ENCODE measurements around the gene NTMT1. TPM values are rescaled to one million over a fixed set of nuclear protein-coding genes. Genes with fewer than 3 reads are reported as not detected.

The NTMT1 gene
- total RNA-seq, 1 donor from 2014 or later: 18.8 TPM

DNA sequence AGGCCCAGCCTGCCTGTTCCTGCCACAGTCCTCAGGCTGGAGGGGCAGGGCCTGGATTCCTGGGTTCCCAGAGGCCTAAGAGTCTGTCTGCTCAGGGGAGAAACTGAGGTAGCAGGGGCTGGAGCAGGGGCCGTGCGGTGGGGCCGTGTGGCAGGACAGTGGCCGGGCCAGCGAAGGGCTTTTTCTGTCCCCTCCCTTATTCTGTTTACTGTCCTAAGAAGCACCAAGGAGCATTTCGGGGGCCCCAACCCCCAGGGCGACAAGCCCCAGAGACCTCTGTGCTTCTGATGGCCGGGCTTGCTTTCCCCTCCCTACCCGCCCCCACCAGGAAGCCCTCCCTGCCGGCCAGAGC, 22.8 kb downstream of the NTMT1 start:
- H3K9me3 ChIP-seq (ENCODE audit: control insufficient read depth in 3 of 3, low read length in 3 of 3): no peaks in the 10 kb centered on the region
- H3K27me3 ChIP-seq (ENCODE audit: control insufficient read depth in 3 of 3, insufficient read depth in 3 of 3, low read length in 3 of 3): no peaks in the 10 kb centered on the region
- no peaks in the 10 kb centered on the region for H3K36me3 ChIP-seq (ENCODE audit: control insufficient read depth in 3 of 3, insufficient read depth in 3 of 3, low read length in 3 of 3)
- no peak overlapping the region for H3K27ac ChIP-seq (ENCODE audit: low read depth, low read length)
- no peaks in the 10 kb centered on the region for H3K4me1 ChIP-seq (ENCODE audit: control insufficient read depth in 3 of 3, insufficient read depth in 3 of 3, low read length in 3 of 3)
- no peak overlapping the region for H3K4me3 ChIP-seq (ENCODE audit: low read length in 3 of 3)
- no peak overlapping the region for H3K9ac ChIP-seq (ENCODE audit: low read depth in 1 of 3, low read length in 3 of 3)

DNA sequence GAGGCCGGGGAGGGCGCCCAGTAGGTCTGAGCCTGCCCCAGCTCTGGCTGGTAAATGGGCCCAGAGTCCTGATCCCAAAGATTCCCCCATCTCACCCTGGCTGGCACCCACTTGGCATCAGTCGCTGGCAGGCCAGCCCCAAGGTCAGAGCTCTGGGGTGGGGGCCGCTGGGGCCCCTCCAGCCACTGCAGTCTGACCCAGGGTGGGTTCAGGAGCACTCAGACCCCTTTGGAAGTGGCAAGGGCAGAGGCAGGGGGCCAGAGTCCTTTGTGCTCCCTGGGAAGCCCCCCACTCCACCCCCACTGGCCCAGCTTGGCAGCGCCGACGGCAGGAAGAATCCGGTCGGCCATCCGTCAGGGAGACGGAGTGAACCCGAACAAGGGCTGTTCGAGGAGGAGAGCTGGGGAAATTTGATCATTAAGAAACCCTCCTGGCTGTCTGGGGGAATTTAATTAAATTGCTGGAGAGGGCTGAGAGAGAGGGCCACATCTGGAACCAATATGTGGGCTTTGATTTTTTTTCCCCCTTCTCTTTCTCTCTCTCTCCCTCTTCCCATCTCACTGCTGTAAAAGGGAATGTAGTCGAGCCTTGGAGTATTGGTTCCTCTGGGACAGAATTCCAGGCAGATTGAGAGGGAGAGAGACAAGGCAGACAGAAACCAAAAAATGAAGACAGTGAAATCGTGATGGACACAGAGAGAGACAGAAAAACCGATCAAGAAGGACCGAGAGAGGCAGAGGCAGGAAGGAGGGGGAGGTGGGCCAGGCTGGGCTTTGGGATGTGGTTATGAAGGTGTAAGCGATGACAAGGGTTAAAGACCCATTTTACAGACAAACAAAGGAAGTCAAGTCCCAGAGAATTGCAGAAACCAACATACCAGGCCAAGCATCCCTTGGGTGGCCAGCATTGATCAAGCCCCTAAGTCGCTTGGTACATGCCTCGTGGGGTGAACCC, 24.0 kb downstream of the NTMT1 start:
- H3K4me3 ChIP-seq (ENCODE audit: low read length in 3 of 3): no peak overlapping the region
- no peaks in the 10 kb centered on the region for H3K27me3 ChIP-seq (ENCODE audit: control insufficient read depth in 3 of 3, insufficient read depth in 3 of 3, low read length in 3 of 3)
- H3K4me1 ChIP-seq (ENCODE audit: control insufficient read depth in 3 of 3, insufficient read depth in 3 of 3, low read length in 3 of 3): no peaks in the 10 kb centered on the region
- H3K9ac ChIP-seq (ENCODE audit: low read depth in 1 of 3, low read length in 3 of 3): no peak overlapping the region
- no peaks in the 10 kb centered on the region for H3K36me3 ChIP-seq (ENCODE audit: control insufficient read depth in 3 of 3, insufficient read depth in 3 of 3, low read length in 3 of 3)
- no peak overlapping the region for H3K27ac ChIP-seq (ENCODE audit: low read depth, low read length)
- H3K9me3 ChIP-seq (ENCODE audit: control insufficient read depth in 3 of 3, low read length in 3 of 3): no peaks in the 10 kb centered on the region

- Histone ChIP-seq H3K4me3 (ENCODE audit: low read length in 3 of 3) (no peak overlapping the region), H3K27ac (ENCODE audit: low read depth, low read length) (no peak overlapping the region), H3K4me1 (ENCODE audit: control insufficient read depth in 3 of 3, insufficient read depth in 3 of 3, low read length in 3 of 3) (no peaks in the 10 kb centered on the region), H3K27me3 (ENCODE audit: control insufficient read depth in 3 of 3, insufficient read depth in 3 of 3, low read length in 3 of 3) (peaks cover 0 to 6% (median 0%) of the 10 kb centered on the region in 3 donors), H3K36me3 (ENCODE audit: control insufficient read depth in 3 of 3, insufficient read depth in 3 of 3, low read length in 3 of 3) (no peaks in the 10 kb centered on the region), H3K9me3 (ENCODE audit: control insufficient read depth in 3 of 3, low read length in 3 of 3) (no peaks in the 10 kb centered on the region), H3K9ac (ENCODE audit: low read depth in 1 of 3, low read length in 3 of 3) (no peak overlapping the region)
These were observed 24.8 kb downstream of the NTMT1 start for GRCh38 chr9:129650680-129651235.

- Histone ChIP-seq H3K27me3 (ENCODE audit: control insufficient read depth in 3 of 3, insufficient read depth in 3 of 3, low read length in 3 of 3) (peaks cover 0 to 12% (median 0%) of the 10 kb centered on the region in 3 donors), H3K9me3 (ENCODE audit: control insufficient read depth in 3 of 3, low read length in 3 of 3) (no peaks in the 10 kb centered on the region), H3K4me3 (ENCODE audit: low read length in 3 of 3) (no peak overlapping the region), H3K4me1 (ENCODE audit: control insufficient read depth in 3 of 3, insufficient read depth in 3 of 3, low read length in 3 of 3) (no peaks in the 10 kb centered on the region), H3K27ac (ENCODE audit: low read depth, low read length) (no peak overlapping the region), H3K9ac (ENCODE audit: low read depth in 1 of 3, low read length in 3 of 3) (no peak overlapping the region), H3K36me3 (ENCODE audit: control insufficient read depth in 3 of 3, insufficient read depth in 3 of 3, low read length in 3 of 3) (no peaks in the 10 kb centered on the region)
These were observed 28.0 kb downstream of the NTMT1 start for GRCh38 chr9:129653823-129654553.

GRCh38 chr9:129654554-129655040, 28.6 kb downstream of the NTMT1 start:
- Histone ChIP-seq H3K9ac (ENCODE audit: low read depth in 1 of 3, low read length in 3 of 3) (no peak overlapping the region), H3K36me3 (ENCODE audit: control insufficient read depth in 3 of 3, insufficient read depth in 3 of 3, low read length in 3 of 3) (no peaks in the 10 kb centered on the region), H3K27me3 (ENCODE audit: control insufficient read depth in 3 of 3, insufficient read depth in 3 of 3, low read length in 3 of 3) (peaks cover 0 to 12% (median 0%) of the 10 kb centered on the region in 3 donors), H3K4me1 (ENCODE audit: control insufficient read depth in 3 of 3, insufficient read depth in 3 of 3, low read length in 3 of 3) (no peaks in the 10 kb centered on the region), H3K4me3 (ENCODE audit: low read length in 3 of 3) (no peak overlapping the region), H3K27ac (ENCODE audit: low read depth, low read length) (no peak overlapping the region), H3K9me3 (ENCODE audit: control insufficient read depth in 3 of 3, low read length in 3 of 3) (no peaks in the 10 kb centered on the region)

GRCh38 chr9:129655154-129655553, 29.2 kb downstream of the NTMT1 start:
- Histone ChIP-seq H3K9me3 (ENCODE audit: control insufficient read depth in 3 of 3, low read length in 3 of 3) (no peaks in the 10 kb centered on the region), H3K27ac (ENCODE audit: low read depth, low read length) (no peak overlapping the region), H3K4me1 (ENCODE audit: control insufficient read depth in 3 of 3, insufficient read depth in 3 of 3, low read length in 3 of 3) (no peaks in the 10 kb centered on the region), H3K4me3 (ENCODE audit: low read length in 3 of 3) (no peak overlapping the region), H3K9ac (ENCODE audit: low read depth in 1 of 3, low read length in 3 of 3) (no peak overlapping the region), H3K36me3 (ENCODE audit: control insufficient read depth in 3 of 3, insufficient read depth in 3 of 3, low read length in 3 of 3) (no peaks in the 10 kb centered on the region), H3K27me3 (ENCODE audit: control insufficient read depth in 3 of 3, insufficient read depth in 3 of 3, low read length in 3 of 3) (peaks cover 0 to 12% (median 0%) of the 10 kb centered on the region in 3 donors)

GRCh38 chr9:129655696-129656095, 29.7 kb downstream of the NTMT1 start:
- Histone ChIP-seq H3K4me3 (ENCODE audit: low read length in 3 of 3) (no peak overlapping the region), H3K27me3 (ENCODE audit: control insufficient read depth in 3 of 3, insufficient read depth in 3 of 3, low read length in 3 of 3) (peaks cover 0 to 12% (median under 1%) of the 10 kb centered on the region in 3 donors), H3K27ac (ENCODE audit: low read depth, low read length) (no peak overlapping the region), H3K36me3 (ENCODE audit: control insufficient read depth in 3 of 3, insufficient read depth in 3 of 3, low read length in 3 of 3) (no peaks in the 10 kb centered on the region), H3K9ac (ENCODE audit: low read depth in 1 of 3, low read length in 3 of 3) (no peak overlapping the region), H3K4me1 (ENCODE audit: control insufficient read depth in 3 of 3, insufficient read depth in 3 of 3, low read length in 3 of 3) (no peaks in the 10 kb centered on the region), H3K9me3 (ENCODE audit: control insufficient read depth in 3 of 3, low read length in 3 of 3) (no peaks in the 10 kb centered on the region)

- Histone ChIP-seq H3K4me1 (ENCODE audit: control insufficient read depth in 3 of 3, insufficient read depth in 3 of 3, low read length in 3 of 3) (no peaks in the 10 kb centered on the region), H3K4me3 (ENCODE audit: low read length in 3 of 3) (no peak overlapping the region), H3K27ac (ENCODE audit: low read depth, low read length) (no peak overlapping the region), H3K36me3 (ENCODE audit: control insufficient read depth in 3 of 3, insufficient read depth in 3 of 3, low read length in 3 of 3) (no peaks in the 10 kb centered on the region), H3K27me3 (ENCODE audit: control insufficient read depth in 3 of 3, insufficient read depth in 3 of 3, low read length in 3 of 3) (peaks cover 0 to 12% (median 4%) of the 10 kb centered on the region in 3 donors), H3K9ac (ENCODE audit: low read depth in 1 of 3, low read length in 3 of 3) (no peak overlapping the region), H3K9me3 (ENCODE audit: control insufficient read depth in 3 of 3, low read length in 3 of 3) (peaks cover 0 to 3% (median 0%) of the 10 kb centered on the region in 3 donors)
These were observed 30.9 kb downstream of the NTMT1 start for GRCh38 chr9:129656795-129657390.

DNA sequence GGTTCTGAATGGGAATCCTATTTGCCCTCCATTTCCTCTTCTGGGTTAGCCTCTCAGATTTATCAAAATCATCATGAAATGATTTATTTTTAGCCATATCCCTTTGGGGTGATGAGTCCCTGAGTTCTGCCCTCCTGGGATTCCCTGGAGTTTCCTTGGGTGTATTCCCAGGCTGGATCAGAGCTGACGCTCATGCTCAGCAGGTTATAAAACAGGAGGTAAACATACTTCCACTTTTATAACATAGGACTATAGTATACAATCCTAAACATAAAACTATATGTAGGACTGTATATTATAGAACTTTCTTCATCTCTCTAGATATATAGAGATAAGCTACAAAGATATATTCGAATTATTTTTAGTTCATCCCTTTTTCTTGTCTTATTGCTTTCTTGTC, 35.1 kb downstream of the NTMT1 start:
- no peaks in the 10 kb centered on the region for H3K36me3 ChIP-seq (ENCODE audit: control insufficient read depth in 3 of 3, insufficient read depth in 3 of 3, low read length in 3 of 3)
- H3K9ac ChIP-seq (ENCODE audit: low read depth in 1 of 3, low read length in 3 of 3): no peak overlapping the region
- no peaks in the 10 kb centered on the region for H3K4me1 ChIP-seq (ENCODE audit: control insufficient read depth in 3 of 3, insufficient read depth in 3 of 3, low read length in 3 of 3)
- no peak overlapping the region for H3K4me3 ChIP-seq (ENCODE audit: low read length in 3 of 3)
- H3K27me3 ChIP-seq (ENCODE audit: control insufficient read depth in 3 of 3, insufficient read depth in 3 of 3, low read length in 3 of 3): peaks cover 8 to 12% (median 9%) of the 10 kb centered on the region in 3 donors
- H3K9me3 ChIP-seq (ENCODE audit: control insufficient read depth in 3 of 3, low read length in 3 of 3): peaks cover 0 to 3% (median 0%) of the 10 kb centered on the region in 3 donors
- H3K27ac ChIP-seq (ENCODE audit: low read depth, low read length): no peak overlapping the region
